ENCODE results near the gene BBS7. TPM values are rescaled to one million over a fixed set of nuclear protein-coding genes. Genes with fewer than 3 reads are reported as not detected.

Gene BBS7
- total and polyA plus RNA-seq, 3 donors from 2014 or later, result 16.7 to 23.4 (median 18.3) TPM

GRCh38 chr4:121801715-121802075 is 68.6 kb downstream of the BBS7 start:
- intact Hi-C loops (cut with DNase I; ENCODE audit: low total_unique reads), result no loop called here
- Histone ChIP-seq H3K4me1 (peaks cover 11% of the 10 kb centered on the region), H3K9me3 (no peaks in the 10 kb centered on the region), H3K4me3 (peak overlapping the region; percentile 88 to 90), H3K36me3 (ENCODE audit: low read depth, missing control alignments) (no peaks in the 10 kb centered on the region), H3K27ac (peak overlapping the region; percentile 90 to 91), H3K27me3 (no peaks in the 10 kb centered on the region)
- TF ChIP-seq, protein P1, sequence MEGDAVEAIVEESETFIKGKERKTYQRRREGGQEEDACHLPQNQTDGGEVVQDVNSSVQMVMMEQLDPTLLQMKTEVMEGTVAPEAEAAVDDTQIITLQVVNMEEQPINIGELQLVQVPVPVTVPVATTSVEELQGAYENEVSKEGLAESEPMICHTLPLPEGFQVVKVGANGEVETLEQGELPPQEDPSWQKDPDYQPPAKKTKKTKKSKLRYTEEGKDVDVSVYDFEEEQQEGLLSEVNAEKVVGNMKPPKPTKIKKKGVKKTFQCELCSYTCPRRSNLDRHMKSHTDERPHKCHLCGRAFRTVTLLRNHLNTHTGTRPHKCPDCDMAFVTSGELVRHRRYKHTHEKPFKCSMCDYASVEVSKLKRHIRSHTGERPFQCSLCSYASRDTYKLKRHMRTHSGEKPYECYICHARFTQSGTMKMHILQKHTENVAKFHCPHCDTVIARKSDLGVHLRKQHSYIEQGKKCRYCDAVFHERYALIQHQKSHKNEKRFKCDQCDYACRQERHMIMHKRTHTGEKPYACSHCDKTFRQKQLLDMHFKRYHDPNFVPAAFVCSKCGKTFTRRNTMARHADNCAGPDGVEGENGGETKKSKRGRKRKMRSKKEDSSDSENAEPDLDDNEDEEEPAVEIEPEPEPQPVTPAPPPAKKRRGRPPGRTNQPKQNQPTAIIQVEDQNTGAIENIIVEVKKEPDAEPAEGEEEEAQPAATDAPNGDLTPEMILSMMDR (IDR thresholded peaks at IDR 0.05), result no peak
- TF ChIP-seq POLR2A (IDR thresholded peaks at IDR 0.05), result no peak
- 8 to 14% methylated on average over 4 of the region's 4 CpGs for WGBS, 2 donors
- no peak for DNase-seq

- WGBS, 2 donors, result 0% methylated on average over 40 to 48 of the region's 48 CpGs
- intact Hi-C loops (cut with DNase I; ENCODE audit: low total_unique reads), result no loop called here
- H3K27me3 ChIP-seq, result no peaks in the 10 kb centered on the region
- peak within 1 kb of the TSS; percentile 88 to 90 for H3K4me3 ChIP-seq
- H3K36me3 ChIP-seq (ENCODE audit: low read depth, missing control alignments), result no peaks in the 10 kb centered on the region
- H3K4me1 ChIP-seq, result peaks cover 11% of the 10 kb centered on the region
- TF ChIP-seq, protein P1 (IDR thresholded peaks at IDR 0.05), result no peak
- TF ChIP-seq POLR2A (IDR thresholded peaks at IDR 0.05), result peak; percentile 84
- peak; percentile 92 for DNase-seq
- peak within 1 kb of the TSS; percentile 90 to 91 for H3K27ac ChIP-seq
- H3K9me3 ChIP-seq, result no peaks in the 10 kb centered on the region
Observed at GRCh38 chr4:121800961-121801714, 69.1 kb downstream of the BBS7 start, which contains the start of gene EXOSC9. EXOSC9 (plus strand) TSS chr4:121801323; CDS start chr4:121801425, 102 bp downstream.

DNA sequence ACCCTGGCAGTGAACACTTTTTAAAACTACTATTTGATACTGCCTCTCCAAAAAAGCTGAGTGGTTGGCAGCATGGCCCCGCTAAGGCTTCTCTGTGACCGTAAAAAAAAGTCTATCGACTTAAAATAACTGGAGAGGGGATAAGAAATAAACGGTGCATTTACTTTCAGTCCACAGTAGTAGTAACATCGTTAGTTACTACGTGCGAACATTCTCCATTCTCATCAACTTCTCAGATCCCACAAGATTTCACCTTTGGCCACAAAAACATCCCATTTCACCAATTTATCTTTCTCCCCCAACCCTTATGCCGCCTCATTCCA is 69.7 kb downstream of the BBS7 start:
- DNase-seq, result no peak
- 21 to 27% methylated on average over 8 of the region's 8 CpGs for WGBS, 2 donors
- Histone ChIP-seq H3K4me3 (peak overlapping the region; percentile 88 to 90), H3K9me3 (no peaks in the 10 kb centered on the region), H3K27ac (peak overlapping the region; percentile 90 to 91), H3K4me1 (peaks cover 11% of the 10 kb centered on the region), H3K36me3 (ENCODE audit: low read depth, missing control alignments) (no peaks in the 10 kb centered on the region), H3K27me3 (no peaks in the 10 kb centered on the region)
- intact Hi-C loops (cut with DNase I; ENCODE audit: low total_unique reads), result no loop called here
- no peak for TF ChIP-seq POLR2A (IDR thresholded peaks at IDR 0.05)
- TF ChIP-seq, protein P1 (IDR thresholded peaks at IDR 0.05), result no peak

GRCh38 chr4:121799867-121800501 is 70.3 kb downstream of the BBS7 start:
- intact Hi-C loops (cut with DNase I; ENCODE audit: low total_unique reads), result no loop called here

More at GRCh38 chr4:121799867-121800501, 70.3 kb downstream of the BBS7 start:
- no peaks in the 10 kb centered on the region for H3K27me3 ChIP-seq
- no peak for TF ChIP-seq POLR2A (IDR thresholded peaks at IDR 0.05)
- TF ChIP-seq, protein P1 (IDR thresholded peaks at IDR 0.05), result no peak
- peak overlapping the region in 1 of 2 donors; percentile 90 for H3K4me3 ChIP-seq
- DNase-seq, result no peak
- H3K27ac ChIP-seq, result peak overlapping the region; percentile 90 to 91
- WGBS, 2 donors, result 78 to 82% methylated on average over 3 of the region's 3 CpGs
- H3K36me3 ChIP-seq (ENCODE audit: low read depth, missing control alignments), result no peaks in the 10 kb centered on the region
- H3K4me1 ChIP-seq, result peaks cover 11% of the 10 kb centered on the region
- no peaks in the 10 kb centered on the region for H3K9me3 ChIP-seq

Data from testis (tissue), 3 donors.